VCaP (cell line): ENCODE data around the gene MRC2.
"Not testable (repeated sequence)": the region's sequence is repeated elsewhere in the genome, so short reads cannot be mapped to it uniquely, and the experiment has no call there.

Experiments used
- H3K27ac ChIP-seq: fragments of 450-650 bp; 2 replicates; pipeline ENCODE4 v1.5.1; 2017
- TF ChIP-seq, protein P1 (sequence below): fragments of 450-650 bp; conservative IDR thresholded peaks from 2 replicates; pipeline ENCODE4 v1.5.1; 2017; ENCODE audit warnings: mild to moderate bottlenecking, moderate library complexity

Gene MRC2

DNA sequence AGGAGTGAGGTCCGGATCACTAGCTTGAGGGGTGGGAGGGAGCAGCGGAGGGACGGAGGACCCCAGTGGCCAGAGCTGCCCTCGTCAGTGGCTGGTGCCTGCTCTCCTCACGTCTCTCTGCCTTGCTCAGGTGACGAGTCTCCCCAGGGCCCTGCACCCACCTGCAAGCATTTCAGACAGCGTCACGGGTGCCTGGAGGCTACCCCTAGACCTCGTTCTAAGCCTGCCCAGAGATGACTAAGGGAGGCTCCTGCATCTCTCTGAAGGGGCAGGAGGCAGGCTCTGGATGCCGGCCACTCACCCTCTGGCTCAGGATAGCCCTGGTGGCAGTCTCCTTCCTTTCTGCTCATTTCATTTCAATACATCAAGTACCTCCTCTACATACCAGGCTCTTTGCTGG is 68.8 kb downstream of the MRC2 start:
- no peak overlapping the region for H3K27ac ChIP-seq
- TF ChIP-seq, protein P1, sequence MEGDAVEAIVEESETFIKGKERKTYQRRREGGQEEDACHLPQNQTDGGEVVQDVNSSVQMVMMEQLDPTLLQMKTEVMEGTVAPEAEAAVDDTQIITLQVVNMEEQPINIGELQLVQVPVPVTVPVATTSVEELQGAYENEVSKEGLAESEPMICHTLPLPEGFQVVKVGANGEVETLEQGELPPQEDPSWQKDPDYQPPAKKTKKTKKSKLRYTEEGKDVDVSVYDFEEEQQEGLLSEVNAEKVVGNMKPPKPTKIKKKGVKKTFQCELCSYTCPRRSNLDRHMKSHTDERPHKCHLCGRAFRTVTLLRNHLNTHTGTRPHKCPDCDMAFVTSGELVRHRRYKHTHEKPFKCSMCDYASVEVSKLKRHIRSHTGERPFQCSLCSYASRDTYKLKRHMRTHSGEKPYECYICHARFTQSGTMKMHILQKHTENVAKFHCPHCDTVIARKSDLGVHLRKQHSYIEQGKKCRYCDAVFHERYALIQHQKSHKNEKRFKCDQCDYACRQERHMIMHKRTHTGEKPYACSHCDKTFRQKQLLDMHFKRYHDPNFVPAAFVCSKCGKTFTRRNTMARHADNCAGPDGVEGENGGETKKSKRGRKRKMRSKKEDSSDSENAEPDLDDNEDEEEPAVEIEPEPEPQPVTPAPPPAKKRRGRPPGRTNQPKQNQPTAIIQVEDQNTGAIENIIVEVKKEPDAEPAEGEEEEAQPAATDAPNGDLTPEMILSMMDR, result no peak

- H3K27ac ChIP-seq, result no peak overlapping the region
- TF ChIP-seq, protein P1, result no peak
Measured at GRCh38 chr17:62696726-62697490, 69.4 kb downstream of the MRC2 start.

DNA sequence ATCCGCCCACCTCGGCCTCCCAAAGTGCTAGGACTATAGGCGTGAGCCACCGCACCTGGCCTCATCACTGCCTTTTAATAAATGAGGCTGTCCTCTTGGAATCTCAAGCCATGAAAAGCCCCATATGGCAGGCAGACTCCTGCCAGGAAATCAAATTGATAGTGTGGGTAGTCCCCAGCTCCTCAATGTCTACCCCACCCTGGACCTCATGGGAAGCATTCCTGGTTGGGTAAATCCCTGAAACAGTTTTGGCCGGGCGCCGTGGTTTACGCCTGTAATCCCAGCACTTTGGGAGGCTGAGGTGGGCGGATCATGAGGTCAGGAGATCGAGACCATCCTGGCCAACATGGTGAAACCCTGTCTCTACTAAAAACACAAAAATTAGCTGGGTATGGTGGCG is 71.0 kb downstream of the MRC2 start:
- not testable (repeated sequence) for H3K27ac ChIP-seq

DNA sequence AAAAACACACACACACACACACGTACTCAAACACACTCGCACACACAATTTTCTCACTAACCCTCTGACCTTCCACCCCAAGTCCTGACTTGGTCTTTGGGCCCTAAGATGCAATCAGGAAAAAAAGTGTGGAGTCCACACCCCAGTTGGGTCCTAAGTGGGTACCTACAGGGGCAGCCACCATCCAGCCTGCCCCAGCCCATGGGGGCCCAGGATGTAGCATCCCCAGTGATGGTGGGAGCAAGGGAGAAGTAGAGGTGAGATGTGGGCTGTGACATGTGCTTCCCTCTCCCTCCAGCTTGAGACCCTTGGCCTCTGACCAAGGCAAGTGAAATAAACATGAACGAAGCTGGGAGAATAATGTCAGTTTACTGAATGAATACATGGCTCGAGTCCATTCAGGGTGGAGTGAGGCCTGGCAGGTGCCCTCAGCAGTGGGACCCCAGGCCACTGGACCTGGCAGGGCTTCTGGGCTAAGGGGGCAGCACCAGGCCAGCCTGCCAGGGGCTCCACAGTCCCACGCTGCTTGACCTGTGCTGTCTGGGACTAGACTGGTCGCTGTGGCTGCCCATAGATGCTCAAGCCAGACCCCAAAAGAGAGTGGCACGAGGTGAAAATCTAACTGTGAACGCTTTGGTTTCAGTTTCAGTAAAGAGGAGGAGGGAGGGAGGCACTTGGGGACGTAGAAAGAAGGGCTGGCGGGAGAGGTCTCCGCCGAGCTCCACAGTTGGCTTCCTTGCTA is 73.7 kb downstream of the MRC2 start:
- TF ChIP-seq, protein P1, result no peak
- no peak overlapping the region for H3K27ac ChIP-seq

DNA sequence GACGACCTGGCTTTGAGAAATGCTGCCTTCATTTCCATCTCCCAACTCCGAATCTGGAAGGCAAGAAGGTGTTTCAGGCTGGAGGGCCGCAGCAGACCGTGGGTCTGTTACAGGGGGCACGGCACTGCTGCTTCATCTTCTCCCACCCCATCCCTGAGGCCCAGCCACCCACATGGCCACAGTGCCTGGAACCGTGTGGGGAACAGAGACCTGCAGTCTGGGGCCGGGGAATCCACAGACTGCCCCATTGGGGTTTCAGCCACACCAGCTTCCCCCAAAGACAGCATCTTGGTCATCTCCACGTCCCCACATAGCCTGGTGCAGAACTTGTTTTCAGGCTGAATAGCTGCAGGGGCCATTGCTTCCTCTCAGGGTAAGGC is 74.2 kb downstream of the MRC2 start:
- TF ChIP-seq, protein P1, result no peak
- H3K27ac ChIP-seq, result no peak overlapping the region

- no peak overlapping the region for H3K27ac ChIP-seq
- TF ChIP-seq, protein P1, result no peak
Measured at GRCh38 chr17:62702746-62703260, 75.3 kb downstream of the MRC2 start.

DNA sequence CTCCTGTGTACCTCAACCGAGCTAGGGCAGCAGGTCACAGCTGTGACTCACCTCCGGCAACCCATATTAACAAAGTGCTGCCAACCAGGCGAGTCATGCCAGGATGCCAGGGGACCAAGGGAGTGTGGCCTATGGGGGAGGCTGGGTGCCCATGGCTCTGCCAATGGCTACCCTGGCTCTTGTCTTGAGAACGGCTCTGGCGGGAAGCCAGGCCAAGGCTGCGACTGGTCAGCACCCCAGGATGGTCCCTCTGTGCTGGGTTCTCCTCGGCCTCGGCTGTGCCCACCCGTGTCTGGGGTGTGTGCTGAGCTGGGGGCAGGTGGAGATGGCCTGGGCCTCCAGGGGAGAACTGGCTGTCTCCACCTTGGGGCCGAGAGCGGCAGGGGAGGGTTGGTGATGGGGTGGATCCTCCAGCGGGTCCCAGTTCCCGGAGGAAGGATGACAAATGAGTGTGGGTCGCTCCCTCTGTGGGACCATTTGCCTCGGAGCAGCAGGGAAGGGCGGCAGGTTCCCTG is 75.8 kb downstream of the MRC2 start:
- TF ChIP-seq, protein P1, result no peak

More for the DNA sequence above, 75.8 kb downstream of the MRC2 start:
- H3K27ac ChIP-seq, result no peak overlapping the region; the same call in 1 of the 2 replicates
